OCI-LY3 (cell line): ENCODE measurements around the gene PPM1M.

ENCODE experiments used
- EZH2phosphoT487 ChIP-seq: fragments of 200-600 bp; shearing (Covaris generic); IDR thresholded peaks from 2 replicates; pipeline ENCODE4 v1.6.1; 2018; ENCODE audit warnings: antibody characterized with exemption, mixed run types, low read depth
- TF ChIP-seq, protein P1 (sequence below): fragments of 200-600, 300-600 bp; sonication (generic); IDR thresholded peaks from 2 replicates; pipeline ENCODE4 v1.5.1; 2014; ENCODE audit warnings: antibody characterized with exemption, low read length, low read depth

DNA sequence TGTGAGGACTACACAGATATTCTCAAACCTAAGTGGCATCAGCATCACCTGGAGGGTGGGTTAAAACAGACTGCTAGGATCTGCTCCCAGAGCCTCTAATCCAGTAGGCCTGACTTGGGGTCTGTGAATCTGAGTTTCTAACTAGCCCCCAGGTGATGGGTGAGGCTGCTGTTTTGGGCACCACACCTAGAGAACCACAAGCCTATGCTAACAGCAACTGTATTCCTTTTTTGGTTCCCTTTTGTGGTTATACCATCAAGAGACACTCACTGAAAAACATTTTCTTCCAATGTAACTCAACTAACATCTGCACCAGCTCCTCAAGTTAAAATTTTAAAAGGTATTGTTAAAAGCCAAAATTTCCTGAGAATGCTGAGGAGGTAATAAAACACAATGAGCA is 16.9 kb downstream of the PPM1M start:
- TF ChIP-seq, protein P1, sequence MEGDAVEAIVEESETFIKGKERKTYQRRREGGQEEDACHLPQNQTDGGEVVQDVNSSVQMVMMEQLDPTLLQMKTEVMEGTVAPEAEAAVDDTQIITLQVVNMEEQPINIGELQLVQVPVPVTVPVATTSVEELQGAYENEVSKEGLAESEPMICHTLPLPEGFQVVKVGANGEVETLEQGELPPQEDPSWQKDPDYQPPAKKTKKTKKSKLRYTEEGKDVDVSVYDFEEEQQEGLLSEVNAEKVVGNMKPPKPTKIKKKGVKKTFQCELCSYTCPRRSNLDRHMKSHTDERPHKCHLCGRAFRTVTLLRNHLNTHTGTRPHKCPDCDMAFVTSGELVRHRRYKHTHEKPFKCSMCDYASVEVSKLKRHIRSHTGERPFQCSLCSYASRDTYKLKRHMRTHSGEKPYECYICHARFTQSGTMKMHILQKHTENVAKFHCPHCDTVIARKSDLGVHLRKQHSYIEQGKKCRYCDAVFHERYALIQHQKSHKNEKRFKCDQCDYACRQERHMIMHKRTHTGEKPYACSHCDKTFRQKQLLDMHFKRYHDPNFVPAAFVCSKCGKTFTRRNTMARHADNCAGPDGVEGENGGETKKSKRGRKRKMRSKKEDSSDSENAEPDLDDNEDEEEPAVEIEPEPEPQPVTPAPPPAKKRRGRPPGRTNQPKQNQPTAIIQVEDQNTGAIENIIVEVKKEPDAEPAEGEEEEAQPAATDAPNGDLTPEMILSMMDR: no peak
- no peak for TF ChIP-seq EZH2phosphoT487
